Lower leg skin (tissue), 3 donors: Measurements from ENCODE around the gene SCAP.

ENCODE experiments used
- CTCF ChIP-seq, 3 donors: fragments of 450-650 bp; IDR thresholded peaks; one replicate each; pipeline ENCODE4 v1.5.1; 2016; ENCODE audit warnings: antibody characterized with exemption in 3 of 3, mild to moderate bottlenecking in 3 of 3, moderate library complexity in 2 of 3
- POLR2A ChIP-seq, 2 donors: fragments of 450-650 bp; IDR thresholded peaks; one replicate each; pipeline ENCODE4 v1.6.1; 2016 to 2017; ENCODE audit warnings: antibody characterized with exemption in 2 of 2, mild to moderate bottlenecking in 1 of 2, moderate library complexity in 1 of 2

- TF ChIP-seq CTCF (IDR thresholded peaks at IDR 0.05) = no peak
- TF ChIP-seq POLR2A (IDR thresholded peaks at IDR 0.05) = no peak
Observed at GRCh38 chr3:47370887-47371697, 104.6 kb downstream of the SCAP start.
